ENCODE data around the gene GPR137B.

DNA sequence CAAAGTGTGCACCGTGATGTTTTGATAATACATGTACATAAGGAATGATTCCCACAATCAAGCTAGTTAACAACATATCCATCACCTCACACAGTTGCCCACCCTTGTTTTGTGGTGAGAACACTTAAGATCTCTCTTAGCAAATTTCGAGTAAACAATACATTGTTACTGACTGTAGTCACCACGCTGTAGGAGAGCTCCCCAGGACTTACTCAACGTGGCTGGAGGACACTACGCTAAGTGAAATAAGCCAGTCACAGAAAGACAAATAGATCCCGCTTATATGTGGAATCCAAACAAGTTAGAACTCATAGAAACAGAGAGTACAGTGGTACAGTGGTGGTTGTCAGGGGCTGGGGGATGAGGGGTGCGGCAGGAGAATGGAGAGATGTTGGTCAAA, 24.8 kb downstream of the GPR137B start:
- TF ChIP-seq CTCF (IDR thresholded peaks at IDR 0.05) (no peak), POLR2A (IDR thresholded peaks at IDR 0.05) (no peak)

Data from heart left ventricle (tissue), 13 donors.